Esophagus muscularis mucosa (tissue), 4 donors: ENCODE data around the gene NUDT4. TPM values are rescaled to one million over a fixed set of nuclear protein-coding genes. Genes with fewer than 3 reads are reported as not detected.
A peak's percentile ranks its signal among the peaks of the same experiment; 100 is the strongest.

Experiments used
- DNase-seq: peaks from one replicate; pipeline ENCODE4 v3.0.0-alpha.2; 2017; ENCODE audit errors: extremely low spot score
- H3K27ac ChIP-seq, 4 donors: fragments of 200-600 bp; sonication (generic); replicated peaks in 1 of 4; 1 replicate in 3 of 4; 2 replicates in 1 of 4; pipeline ENCODE4 v1.5.1; 2016 to 2019; ENCODE audit warnings: mild to moderate bottlenecking in 1 of 4
- H3K27me3 ChIP-seq, 4 donors: fragments of 200-600 bp; sonication (generic); one replicate each; pipeline versions ENCODE4 v1.5.1 to v1.6.0; 2016 to 2019
- H3K36me3 ChIP-seq, 4 donors: fragments of 200-600 bp; sonication (generic); one replicate each; pipeline ENCODE4 v1.5.1; 2016 to 2019
- H3K4me1 ChIP-seq, 4 donors: fragments of 200-600 bp; sonication (generic); one replicate each; pipeline ENCODE4 v1.5.1; 2016 to 2019
- H3K4me3 ChIP-seq, 4 donors: fragments of 200-600 bp; sonication (generic); 1 replicate in 2 of 4; 2 replicates in 2 of 4; pipeline ENCODE4 v1.5.1; 2016 to 2019; ENCODE audit warnings: mild to moderate bottlenecking in 4 of 4, moderate library complexity in 1 of 4
- H3K9me3 ChIP-seq, 4 donors: fragments of 200-600 bp; sonication (generic); 1 replicate in 3 of 4; 2 replicates in 1 of 4; pipeline ENCODE4 v1.5.1; 2016 to 2019
- CTCF ChIP-seq, 3 experiments: fragments of 200-600 bp in 2 of 3; fragments of 450-650 bp in 1 of 3; sonication (generic) in 2 of 3; IDR thresholded peaks; one replicate each; pipeline ENCODE4 v1.5.1; 2017 to 2019; ENCODE audit warnings: antibody characterized with exemption in 3 of 3, mild to moderate bottlenecking in 2 of 3, moderate library complexity in 1 of 3
- EP300 ChIP-seq: sonication (generic); formaldehyde crosslinking; IDR thresholded peaks from one replicate; pipeline ENCODE4 v1.6.1; 2017; ENCODE audit warnings: antibody characterized with exemption
- POLR2A ChIP-seq: fragments of 450-650 bp; IDR thresholded peaks from one replicate; pipeline ENCODE4 v1.6.1; 2017; ENCODE audit warnings: antibody characterized with exemption, moderate library complexity, mild to moderate bottlenecking, low read depth
- POLR2AphosphoS5 ChIP-seq, 2 donors: sonication (generic); formaldehyde crosslinking; IDR thresholded peaks; one replicate each; pipeline ENCODE4 v1.6.1; 2017; ENCODE audit warnings: antibody characterized with exemption in 2 of 2
- WGBS: methylation state at CpG from one replicate; pipeline ENCODE4 v1.1.5; 2018; 5-methylcytosine and 5-hydroxymethylcytosine counted together
- intact Hi-C: fragments of 100-400 bp; cut with DNase I; formaldehyde crosslinking; loops from one replicate; pipeline ENCODE4 v1.15.1; 2023
- total RNA-seq, 4 donors: library from RNA; depleted of rRNA; stranded (reverse); fragments of >200 nt; gene quantifications; one replicate each; pipeline versions ENCODE4 v1.1.0 to v1.2.1, GENCODE V29; 2016

NUDT4 gene
- total RNA-seq, 4 donors from 2014 or later = 93.0 to 238 (median 112) TPM

- no peak overlapping the region for H3K27ac ChIP-seq
- no peak overlapping the region for H3K4me3 ChIP-seq
- 77% methylated on average over 10 of the region's 10 CpGs for WGBS
- TF ChIP-seq POLR2A (no peak), EP300 (no peak), POLR2AphosphoS5 (IDR thresholded peaks at IDR 0.05) (no peak), CTCF (IDR thresholded peaks at IDR 0.05) (no peak)
- peaks cover 0 to 12% (median 0%) of the 10 kb centered on the region in 4 donors for H3K4me1 ChIP-seq
- no peaks in the 10 kb centered on the region for H3K9me3 ChIP-seq
- intact Hi-C loops = no loop called here
- no peak for DNase-seq
- no peaks in the 10 kb centered on the region for H3K27me3 ChIP-seq
- H3K36me3 ChIP-seq = no peaks in the 10 kb centered on the region
These were observed 28.9 kb upstream of the NUDT4 start for GRCh38 chr12:93348575-93349435.

DNA sequence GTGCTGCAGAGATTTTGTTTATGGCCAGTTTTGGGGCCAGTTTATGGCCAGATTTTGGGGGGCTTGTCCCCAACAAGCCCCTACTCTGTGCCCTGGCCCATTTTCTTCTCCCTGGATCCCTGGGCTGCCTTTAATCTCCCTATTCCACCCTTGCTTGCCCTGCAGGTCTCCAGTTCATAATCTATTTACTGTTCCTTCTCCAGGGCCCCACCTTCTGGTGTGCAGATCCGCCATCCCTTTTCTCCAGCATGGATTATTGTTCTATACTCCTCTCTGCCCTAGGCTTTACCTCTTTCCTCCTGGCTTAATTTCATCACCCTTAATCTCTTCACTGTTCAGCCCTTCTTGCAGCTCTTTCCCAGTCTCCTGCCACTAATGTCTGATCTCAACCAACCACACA is 26.0 kb upstream of the NUDT4 start:
- no peaks in the 10 kb centered on the region for H3K36me3 ChIP-seq
- H3K4me1 ChIP-seq = peaks cover 0 to 12% (median 0%) of the 10 kb centered on the region in 4 donors
- H3K27ac ChIP-seq = no peak overlapping the region
- intact Hi-C loops = no loop called here
- H3K4me3 ChIP-seq = no peak overlapping the region
- 100% methylated on average over 1 of the region's 1 CpG for WGBS
- no peak for TF ChIP-seq EP300
- no peak for TF ChIP-seq POLR2A
- TF ChIP-seq POLR2AphosphoS5 (IDR thresholded peaks at IDR 0.05) = no peak
- no peak for TF ChIP-seq CTCF (IDR thresholded peaks at IDR 0.05)
- no peaks in the 10 kb centered on the region for H3K27me3 ChIP-seq
- no peak for DNase-seq
- H3K9me3 ChIP-seq = no peaks in the 10 kb centered on the region

DNA sequence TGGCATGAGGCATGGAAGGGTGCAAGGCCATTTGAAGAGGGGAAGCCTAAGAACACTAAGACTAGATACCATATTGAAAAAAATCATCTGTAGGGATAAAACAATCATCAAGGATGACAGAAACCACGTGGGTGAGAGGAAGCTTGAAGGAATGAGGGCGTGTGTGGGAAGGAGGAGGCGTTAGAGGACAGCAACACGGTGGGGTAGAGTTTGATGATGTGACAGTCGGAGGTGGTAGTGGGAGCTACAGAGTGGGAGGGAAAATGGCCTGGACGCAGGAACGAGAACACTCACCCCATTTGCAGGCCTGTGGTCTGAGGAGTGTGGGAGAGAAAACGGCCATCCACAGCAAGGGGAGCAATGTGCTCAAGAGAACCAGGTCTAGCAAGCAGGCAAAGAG is 25.4 kb upstream of the NUDT4 start:
- Histone ChIP-seq H3K27me3 (no peaks in the 10 kb centered on the region), H3K4me1 (peaks cover 0 to 12% (median 0%) of the 10 kb centered on the region in 4 donors), H3K4me3 (no peak overlapping the region), H3K27ac (no peak overlapping the region), H3K36me3 (no peaks in the 10 kb centered on the region), H3K9me3 (no peaks in the 10 kb centered on the region)
- TF ChIP-seq POLR2AphosphoS5 (IDR thresholded peaks at IDR 0.05) (no peak), EP300 (no peak), CTCF (IDR thresholded peaks at IDR 0.05) (no peak), POLR2A (no peak)
- DNase-seq = no peak
- intact Hi-C loops = no loop called here
- whole genome bisulfite sequencing = 81% methylated on average over 8 of the region's 8 CpGs

DNA sequence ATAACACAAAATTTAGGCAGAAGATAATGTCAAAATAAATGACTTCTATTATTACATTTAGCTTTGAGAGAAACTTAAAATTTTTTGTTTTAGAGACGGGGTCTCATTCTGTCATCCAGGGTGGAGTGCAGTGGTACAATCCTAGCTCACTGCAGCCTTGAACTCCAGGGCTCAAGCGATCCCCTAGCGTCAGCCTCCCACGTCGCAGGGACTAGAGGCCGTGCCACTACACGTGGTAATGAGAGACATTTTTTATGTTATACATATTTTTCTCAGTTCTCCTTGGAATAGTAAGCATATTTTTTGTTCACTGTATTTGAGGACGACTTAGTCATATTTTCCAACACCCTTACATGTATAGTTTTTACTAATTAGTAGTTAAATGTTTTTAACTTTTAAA is 21.5 kb upstream of the NUDT4 start:
- DNase-seq = no peak
- Histone ChIP-seq H3K27ac (no peak overlapping the region), H3K4me1 (peaks cover 0 to 28% (median 22%) of the 10 kb centered on the region in 4 donors), H3K4me3 (no peak overlapping the region), H3K27me3 (no peaks in the 10 kb centered on the region), H3K36me3 (no peaks in the 10 kb centered on the region), H3K9me3 (no peaks in the 10 kb centered on the region)
- no peak for TF ChIP-seq EP300
- no peak for TF ChIP-seq POLR2AphosphoS5 (IDR thresholded peaks at IDR 0.05)
- no peak for TF ChIP-seq POLR2A
- intact Hi-C loops = no loop called here
- 95% methylated on average over 8 of the region's 8 CpGs for WGBS

- Histone ChIP-seq H3K4me1 (peaks cover 0 to 36% (median 25%) of the 10 kb centered on the region in 4 donors), H3K27me3 (no peaks in the 10 kb centered on the region), H3K4me3 (no peak overlapping the region), H3K27ac (peak overlapping the region in 1 of 4 donors; percentile 19), H3K36me3 (no peaks in the 10 kb centered on the region), H3K9me3 (no peaks in the 10 kb centered on the region)
- DNase-seq = no peak
- TF ChIP-seq POLR2AphosphoS5 (IDR thresholded peaks at IDR 0.05) (no peak), POLR2A (no peak), CTCF (IDR thresholded peaks at IDR 0.05) (no peak)
- intact Hi-C loops = no loop called here
- WGBS = 95% methylated on average over 2 of the region's 2 CpGs
These were observed 19.7 kb upstream of the NUDT4 start for GRCh38 chr12:93358058-93358457.
